GM12878 (cell line): ENCODE measurements around the gene TULP4. TPM values are rescaled to one million over a fixed set of nuclear protein-coding genes. Genes with fewer than 3 reads are reported as not detected.

Source experiments
- ATAC-seq: fragments of 200-7000 bp; cut with Tn5 transposase; 3 replicates; pipeline ENCODE4 v1.9.1; 2020; ENCODE audit warnings: mild to moderate bottlenecking, moderate library complexity
- BruUV-seq: library from RNA; stranded (reverse); fragments of 400-500 nt; replicated peaks from 2 replicates; lab custom pipeline; 2021; lab: Mats Ljungman, UMichigan
- CTCF ChIA-PET: fragments of 300-600 bp; sonication (Branson Sonifier 250); formaldehyde crosslinking; extraction: SDS; loops from one replicate; lab custom pipeline; 2021; ENCODE audit warnings: inconsistent platforms; lab: Yijun Ruan, JAX
- POLR2A ChIA-PET: fragments of 350-600 bp; formaldehyde crosslinking; extraction: SDS; loops from one replicate; lab custom pipeline; 2021; ENCODE audit warnings: inconsistent platforms; lab: Charles Lee
- RAD21 ChIA-PET: fragments of 300-600 bp; sonication (Branson Sonifier 250); formaldehyde crosslinking; loops from one replicate; lab custom pipeline; 2023; ENCODE audit warnings: antibody characterized with exemption; ENCODE audit not compliant: unreplicated experiment; lab: Charles Lee
- SMC1A ChIA-PET: fragments of 300-600 bp; sonication (Branson Sonifier 250); formaldehyde crosslinking; loops from one replicate; lab custom pipeline; 2023; ENCODE audit not compliant: unreplicated experiment, uncharacterized antibody; lab: Charles Lee
- DNase-seq: peaks from one replicate; pipeline ENCODE4 v3.0.0-alpha.2; 2011; ENCODE audit warnings: low read depth, low spot score
- FAIRE-seq: peaks from 3 replicates; lab custom pipeline; 2011; peaks lifted over from hg19 to GRCh38; lab: Jason Lieb, UNC
- H2AFZ ChIP-seq: 2 replicates; pipeline ENCODE4 v1.6.0; 2011; ENCODE audit warnings: low read depth, low read length, control low read depth; ENCODE audit not compliant: control insufficient read depth
- H3K27ac ChIP-seq: 2 replicates; pipeline ENCODE4 v1.5.1; 2011; ENCODE audit warnings: control low read depth; ENCODE audit not compliant: control insufficient read depth, insufficient read depth
- H3K27me3 ChIP-seq, 2 experiments: replicated peaks in 1 of 2; 2 replicates each; pipeline versions ENCODE4 v1.6.0 to v1.6.1; 2011; ENCODE audit warnings: low read length in 1 of 2; ENCODE audit not compliant: control insufficient read depth in 2 of 2, insufficient read depth in 2 of 2
- H3K36me3 ChIP-seq, 2 experiments: 2 replicates each; pipeline ENCODE4 v1.5.1; 2011; ENCODE audit warnings: low read length in 1 of 2; ENCODE audit not compliant: control insufficient read depth in 2 of 2, insufficient read depth in 2 of 2
- H3K4me1 ChIP-seq: 2 replicates; pipeline ENCODE4 v1.6.1; 2011; ENCODE audit warnings: mild to moderate bottlenecking, low read length, moderate library complexity, mixed read lengths; ENCODE audit not compliant: control insufficient read depth, insufficient read depth
- H3K4me2 ChIP-seq: 2 replicates; pipeline ENCODE4 v1.6.0; 2011; ENCODE audit warnings: control low read depth; ENCODE audit not compliant: control insufficient read depth, insufficient read depth
- H3K4me3 ChIP-seq: fragments of 200-600 bp; sonication (generic); 2 replicates; pipeline ENCODE4 v1.5.1; 2016
- H3K79me2 ChIP-seq: 2 replicates; pipeline ENCODE4 v1.6.0; 2011; ENCODE audit warnings: low read length; ENCODE audit not compliant: control insufficient read depth, insufficient read depth
- H3K9ac ChIP-seq: 2 replicates; pipeline ENCODE4 v1.8.0; 2011; ENCODE audit warnings: low read length, control low read depth, mixed read lengths; ENCODE audit not compliant: control insufficient read depth, insufficient read depth
- H3K9me3 ChIP-seq: replicated peaks from 3 replicates; pipeline ENCODE4 v1.5.1; 2011; ENCODE audit warnings: mild to moderate bottlenecking, low read length; ENCODE audit not compliant: control insufficient read depth, insufficient read depth
- H4K20me1 ChIP-seq: 2 replicates; pipeline ENCODE4 v1.6.0; 2011; ENCODE audit not compliant: control insufficient read depth, insufficient read depth
- CHD1 ChIP-seq: IDR thresholded peaks from 2 replicates; pipeline ENCODE4 v1.6.1; 2012; ENCODE audit warnings: low read depth, low read length, improper control_type of control experiment
- FOXK2 ChIP-seq: fragments of 450-650 bp; IDR thresholded peaks from 2 replicates; pipeline ENCODE4 v1.6.1; 2017; ENCODE audit warnings: mild to moderate bottlenecking, moderate library complexity
- HDAC2 ChIP-seq: fragments of 200-600 bp; sonication (generic); IDR thresholded peaks from 2 replicates; pipeline ENCODE4 v1.6.1; 2017
- JUNB ChIP-seq: IDR thresholded peaks from 2 replicates; pipeline ENCODE4 v1.6.1; 2016; ENCODE audit warnings: antibody characterized with exemption, mild to moderate bottlenecking
- PAX5 ChIP-seq: IDR thresholded peaks from 2 replicates; pipeline ENCODE4 v1.6.1; 2011; ENCODE audit warnings: low read depth, low read length, borderline replicate concordance
- PAX8 ChIP-seq: fragments of 450-650 bp; IDR thresholded peaks from 2 replicates; pipeline ENCODE4 v1.6.1; 2017; ENCODE audit warnings: mild to moderate bottlenecking, moderate library complexity
- PML ChIP-seq: IDR thresholded peaks from 2 replicates; pipeline ENCODE4 v1.6.1; 2012; ENCODE audit warnings: low read length, inconsistent platforms
- POLR2A ChIP-seq: IDR thresholded peaks from 2 replicates; pipeline ENCODE4 v1.6.1; 2011; ENCODE audit warnings: low read depth, mild to moderate bottlenecking, low read length
- RAD21 ChIP-seq: IDR thresholded peaks from 2 replicates; pipeline ENCODE4 v1.6.1; 2011; ENCODE audit warnings: mild to moderate bottlenecking, low read depth, low read length, moderate library complexity; ENCODE audit not compliant: insufficient read depth
- RFX5 ChIP-seq: IDR thresholded peaks from 2 replicates; pipeline ENCODE4 v1.6.1; 2011; ENCODE audit warnings: low read depth, low read length, improper control_type of control experiment
- SIN3A ChIP-seq: IDR thresholded peaks from 2 replicates; pipeline ENCODE4 v1.6.1; 2012; ENCODE audit warnings: low read depth, low read length, improper control_type of control experiment
- SUPT20H ChIP-seq: IDR thresholded peaks from 2 replicates; pipeline ENCODE4 v1.6.1; 2011; ENCODE audit warnings: low read depth, mild to moderate bottlenecking, low read length, moderate library complexity, borderline replicate concordance; ENCODE audit not compliant: control insufficient read depth
- YBX1 ChIP-seq: fragments of 450-650 bp; IDR thresholded peaks from 2 replicates; pipeline ENCODE4 v1.6.1; 2016; ENCODE audit warnings: antibody characterized with exemption
- ZBTB33 ChIP-seq: fragments of 450-650 bp; IDR thresholded peaks from 2 replicates; pipeline ENCODE4 v1.6.1; 2017; ENCODE audit warnings: mild to moderate bottlenecking
- ZNF687 ChIP-seq: fragments of 450-650 bp; IDR thresholded peaks from 2 replicates; pipeline ENCODE4 v1.6.1; 2017; ENCODE audit warnings: mild to moderate bottlenecking, moderate library complexity
- WGBS: methylation state at CpG from one replicate; pipeline ENCODE4 v1.1.6; 2016; ENCODE audit warnings: low lambda C conversion rate; ENCODE audit not compliant: insufficient replicate concordance, insufficient coverage; ENCODE audit errors: missing lambda C conversion rate; 5-methylcytosine and 5-hydroxymethylcytosine counted together
- in situ Hi-C: fragments of 300-500 bp; cut with MboI; formaldehyde crosslinking; loops from 9 replicates; pipeline ENCODE4 v1.14.3; 2018; ENCODE audit warnings: mixed read lengths
- intact Hi-C: fragments of 100-400 bp; cut with micrococcal nuclease; formaldehyde crosslinking; loops from one replicate; pipeline ENCODE4 v1.14.2; 2022; ENCODE audit not compliant: unreplicated experiment
- polyA plus RNA-seq, 11 experiments: library from polyadenylated mRNA; depleted of rRNA in 4 of 11; unstranded in 6 of 11; stranded (reverse) in 5 of 11; fragments of >200 nt; fragmentation: Nextera tagmentation in 4 of 11; fragmentation: Illumina TruSeq in 1 of 11; extraction: Ambion mirVana in 4 of 11; extraction: Trizol in 1 of 11; gene quantifications; 1 replicate in 1 of 11; 2 replicates in 10 of 11; pipeline versions ENCODE4 v1.2.1 to v1.2.3, GENCODE V29; 2011 to 2016; ENCODE audit warnings: inconsistent platforms in 2 of 11, missing spikeins in 2 of 11, low read depth in 1 of 11
- total RNA-seq, 4 experiments: library from RNA; depleted of rRNA in 3 of 4; stranded (reverse); fragments of >200 nt in 3 of 4; fragmentation: Illumina TruSeq in 1 of 4; extraction: Trizol in 1 of 4; gene quantifications; 2 replicates each; pipeline versions ENCODE4 v1.2.1 to v1.2.3, GENCODE V29; 2013 to 2021

Gene TULP4
- total and polyA plus RNA-seq, 10 of the 15 experiments (the other 5 are each of a cell fraction or from before 2014, with no cell fraction given) = 0.73 to 31.8 (median 14.0) TPM

GRCh38 chr6:158370805-158371204 lies 58.5 kb downstream of the TULP4 start:
- SMC1A ChIA-PET = no interaction called here
- Histone ChIP-seq H3K9me3 (no peaks in the 10 kb centered on the region; the same call in 2 of the 3 replicates), H3K4me2 (no peak overlapping the region), H4K20me1 (no peaks in the 10 kb centered on the region), H3K4me1 (no peaks in the 10 kb centered on the region), H3K36me3 (peaks cover 0 to 2% of the 10 kb centered on the region in 2 experiments; a peak in 2 of 4 replicates), H3K4me3 (no peak overlapping the region), H3K27ac (no peak overlapping the region), H2AFZ (no peak overlapping the region), H3K79me2 (no peaks in the 10 kb centered on the region), H3K9ac (no peak overlapping the region), H3K27me3 (no peaks in the 10 kb centered on the region)
- 95% methylated on average over 4 of the region's 4 CpGs for WGBS
- CTCF ChIA-PET = no interaction called here
- POLR2A ChIA-PET = interaction anchor here (1.4 kb wide), 1 partner anchor 12 kb away, joined by 3 read pairs; no protein-coding TSS in a partner anchor
- TF ChIP-seq CHD1 (no peak), PML (no peak), ZBTB33 (no peak), FOXK2 (no peak)
- ATAC-seq = no peak
- no TSS peak for BruUV-seq
- RAD21 ChIA-PET = no interaction called here
- in situ Hi-C loops = no loop called here
- FAIRE-seq = no peak
- intact Hi-C loops = no loop called here
- DNase-seq = no peak

- intact Hi-C loops = no loop called here
- no peak for FAIRE-seq
- no peaks in the 10 kb centered on the region for H3K79me2 ChIP-seq
- no peak overlapping the region for H2AFZ ChIP-seq
- H4K20me1 ChIP-seq = no peaks in the 10 kb centered on the region
- no peak overlapping the region for H3K27ac ChIP-seq
- H3K27me3 ChIP-seq = no peaks in the 10 kb centered on the region
- no peak for ATAC-seq
- no peak overlapping the region for H3K9ac ChIP-seq
- H3K4me3 ChIP-seq = no peak overlapping the region
- in situ Hi-C loops = no loop called here
- ChIA-PET POLR2A (interaction anchor here (1.4 kb wide), 1 partner anchor 11 kb away, joined by 3 read pairs; no protein-coding TSS in a partner anchor), RAD21 (no interaction called here), CTCF (no interaction called here), SMC1A (no interaction called here)
- WGBS = 98% methylated on average over 5 of the region's 5 CpGs
- DNase-seq = no peak
- peaks cover 0 to 2% of the 10 kb centered on the region in 2 experiments; a peak in 2 of 4 replicates for H3K36me3 ChIP-seq
- H3K4me2 ChIP-seq = no peak overlapping the region
- BruUV-seq = no TSS peak
- no peaks in the 10 kb centered on the region for H3K4me1 ChIP-seq
- H3K9me3 ChIP-seq = no peaks in the 10 kb centered on the region; the same call in 2 of the 3 replicates
- no peak for TF ChIP-seq SUPT20H
- TF ChIP-seq HDAC2 = no peak
- no peak for TF ChIP-seq JUNB
- TF ChIP-seq PAX5 = no peak
- no peak for TF ChIP-seq PAX8
- TF ChIP-seq RFX5 = no peak
- no peak for TF ChIP-seq POLR2A
- no peak for TF ChIP-seq SIN3A
- TF ChIP-seq RAD21 = no peak
- no peak for TF ChIP-seq ZNF687
- TF ChIP-seq YBX1 = no peak
These were observed 59.0 kb downstream of the TULP4 start for GRCh38 chr6:158371261-158371660.
